Hindlimb muscle (tissue), 1 donor: ENCODE measurements around the gene WIZ. TPM values are rescaled to one million over a fixed set of nuclear protein-coding genes. Genes with fewer than 3 reads are reported as not detected.

ENCODE experiments used
- DNase-seq: peaks from one replicate; pipeline ENCODE4 v3.0.0-alpha.2; 2013
- polyA plus RNA-seq: library from polyadenylated mRNA; unstranded; fragments of 120-200 nt; gene quantifications from one replicate; pipeline ENCODE4 v1.2.1, GENCODE V29; 2013; ENCODE audit not compliant: insufficient read length

WIZ gene
- polyA plus RNA-seq, 1 donor = 39.5 TPM

DNA sequence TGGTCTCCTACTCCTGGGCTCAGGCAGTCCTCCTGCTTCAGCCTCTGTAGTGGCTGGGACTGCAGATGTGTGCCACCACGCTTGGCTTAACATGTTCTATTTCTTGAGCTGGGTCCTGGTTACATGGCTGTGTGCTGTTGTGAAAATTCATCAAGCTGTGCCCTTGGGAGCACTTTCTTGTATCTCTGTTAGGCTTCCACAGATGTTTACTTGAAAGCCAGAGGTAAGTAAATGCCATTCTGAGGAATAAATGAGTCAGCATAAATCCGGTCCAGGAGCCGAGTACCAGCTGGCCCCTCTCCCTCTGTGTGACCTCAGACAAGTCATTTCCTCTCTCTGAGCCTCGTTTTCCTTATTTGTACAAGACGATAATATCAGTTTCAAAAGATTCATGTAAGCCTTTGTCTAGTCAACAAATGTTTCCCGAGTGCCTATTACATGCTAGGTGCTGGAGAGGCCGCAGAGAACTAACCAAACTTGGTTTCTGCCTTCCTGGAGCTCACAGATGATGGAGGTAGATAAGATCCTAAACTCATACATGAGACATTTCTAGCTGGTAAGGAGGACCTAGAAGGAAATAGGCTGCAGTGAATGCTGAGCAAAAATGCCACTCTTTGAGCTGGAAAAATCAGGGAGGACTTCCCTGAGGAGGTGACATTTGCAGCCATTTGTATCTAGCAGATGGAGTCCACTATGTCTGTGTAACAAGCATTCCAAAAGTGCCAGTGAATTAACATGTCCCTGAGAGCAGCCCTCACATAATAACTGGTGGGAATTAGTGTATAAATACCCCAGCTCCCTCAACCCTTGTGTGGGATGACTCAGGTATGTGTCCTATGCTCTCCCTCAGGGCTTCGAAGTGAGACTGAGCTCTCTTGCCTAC is 17.3 kb upstream of the WIZ start:
- DNase-seq = no peak

DNA sequence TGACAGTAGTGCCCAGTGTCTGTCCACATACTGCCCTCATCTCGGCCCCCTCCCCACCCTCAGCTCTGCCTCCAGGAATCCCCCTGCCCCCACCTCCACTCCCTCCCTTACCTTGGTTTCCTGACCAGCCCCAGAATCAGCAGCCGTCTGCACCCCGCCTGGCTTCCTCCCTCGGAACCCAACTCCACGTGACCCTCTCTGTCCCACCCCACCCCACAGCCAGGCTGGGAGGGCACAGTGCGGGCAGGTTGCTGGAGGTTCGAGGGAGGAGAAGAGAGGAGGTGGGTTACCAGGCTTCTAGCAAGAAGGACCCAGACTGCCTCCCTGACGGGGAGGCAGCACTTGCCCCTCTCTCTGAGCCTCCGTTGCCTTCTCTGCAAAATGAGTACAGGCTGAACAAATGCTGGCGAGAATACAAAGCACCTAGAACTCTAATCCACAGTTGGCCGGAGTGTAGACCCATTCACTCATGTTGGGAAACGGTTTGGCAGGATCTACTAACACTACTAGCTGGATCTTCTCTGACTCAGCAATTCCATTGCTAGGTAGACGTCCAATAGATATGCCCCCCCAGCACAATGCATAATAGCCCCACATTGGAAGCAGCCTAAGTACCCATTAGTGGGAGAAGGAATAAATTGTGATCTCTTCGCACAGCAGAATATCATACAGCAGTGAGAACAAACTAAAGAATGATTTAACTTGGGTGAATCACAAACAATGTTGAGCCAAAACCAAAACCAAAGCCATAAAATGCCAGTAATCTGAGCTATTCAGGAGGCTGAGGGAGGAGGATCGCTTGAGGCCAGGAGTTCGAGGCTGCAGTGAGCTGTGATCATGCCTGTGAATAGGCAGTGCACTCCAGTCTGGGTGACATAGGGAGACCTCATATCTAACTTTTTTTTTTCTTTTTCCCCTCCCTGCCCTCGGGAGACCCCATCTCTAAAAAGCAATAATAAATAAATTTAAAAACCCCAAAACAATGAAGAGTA is 14.9 kb upstream of the WIZ start, which contains the start of gene RASAL3:
RASAL3 (minus strand) TSS at position 151 of the 992 bp plus-strand sequence. CDS start 186 bp downstream, outside the sequence.
- DNase-seq = no peak

DNA sequence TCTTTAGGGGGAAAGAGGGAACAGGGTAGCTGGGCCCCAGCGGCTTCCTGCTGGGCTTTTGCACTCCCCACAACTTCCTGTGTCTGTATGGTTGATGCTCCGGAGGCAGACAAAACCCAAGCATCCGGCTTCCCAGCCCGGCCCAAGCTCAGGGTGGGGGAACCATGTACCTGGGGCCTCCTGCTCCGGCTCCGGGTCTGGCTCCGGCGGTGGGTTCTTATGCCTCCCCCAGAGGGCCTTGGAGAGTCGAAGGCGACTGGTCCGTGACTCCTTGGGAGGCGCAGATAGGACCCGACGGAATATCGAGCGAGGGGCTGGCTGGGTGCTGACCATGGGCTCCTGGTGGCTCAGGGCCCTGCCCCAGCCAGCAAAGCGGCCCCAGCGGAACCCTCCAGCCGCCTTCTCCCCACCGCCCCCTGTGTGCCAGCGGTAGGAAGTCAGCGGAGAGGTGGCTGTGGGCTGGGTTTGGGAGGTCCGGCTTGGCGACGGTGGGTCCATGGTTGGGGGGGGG is 14.2 kb upstream of the WIZ start:
- no peak for DNase-seq

DNA sequence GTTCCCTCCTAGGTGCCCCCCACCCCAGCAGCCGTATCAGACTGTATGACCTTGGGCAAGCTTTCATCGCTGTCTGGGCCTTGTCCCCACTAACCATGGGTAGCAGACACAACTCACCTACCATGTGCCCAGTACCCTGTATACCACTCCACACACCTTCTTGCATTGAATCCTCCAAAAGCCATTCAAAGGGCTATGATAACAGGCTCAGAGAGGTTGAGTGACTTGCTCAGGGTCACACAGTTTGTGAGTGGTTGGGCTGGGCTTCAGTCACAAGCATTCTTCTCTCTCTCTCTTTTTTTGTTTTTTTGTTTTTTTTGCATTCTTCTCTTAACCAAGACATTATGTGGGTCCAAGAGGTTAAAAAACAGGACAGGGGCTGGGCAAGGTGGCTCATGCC is 11.9 kb upstream of the WIZ start:
- no peak for DNase-seq

DNA sequence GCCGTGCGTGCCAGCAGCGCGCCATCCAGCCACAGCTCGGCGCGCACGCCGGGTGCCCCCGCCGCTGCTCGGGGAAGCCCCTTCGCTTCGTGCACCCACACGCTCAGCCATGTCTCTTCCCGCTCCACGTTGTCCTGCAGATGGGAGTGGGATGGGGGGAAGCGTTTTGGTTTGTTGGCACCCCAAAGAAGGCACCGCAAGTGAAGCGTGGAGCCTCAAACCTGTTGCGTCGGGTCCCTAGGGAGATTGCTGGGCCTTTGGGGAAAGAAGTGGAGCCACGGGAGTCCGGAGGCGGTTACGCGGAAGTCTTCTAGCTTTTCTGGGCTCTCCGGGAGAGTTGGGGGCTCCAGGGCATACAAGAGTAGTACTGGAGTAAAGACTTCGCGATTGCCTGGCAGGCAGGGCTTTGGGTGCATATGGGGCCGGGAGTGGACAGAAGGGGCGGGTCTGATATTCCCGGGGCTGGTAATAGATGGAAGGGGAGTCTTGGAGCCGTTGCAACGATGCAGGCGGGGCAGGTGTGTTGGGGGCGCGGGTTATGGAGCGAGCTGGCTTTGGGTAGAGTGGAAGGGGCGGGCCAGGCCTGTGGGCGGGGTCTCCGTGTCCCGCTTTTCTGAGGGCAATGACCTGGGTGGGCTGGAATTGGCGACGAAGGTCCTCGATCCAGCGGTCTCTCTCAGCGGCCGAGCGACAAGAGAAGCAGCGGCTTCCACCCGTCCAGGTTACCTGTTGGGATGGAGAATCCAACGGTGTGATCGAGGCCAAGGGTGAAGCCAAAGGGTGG is 8.1 kb upstream of the WIZ start:
- DNase-seq = no peak

DNA sequence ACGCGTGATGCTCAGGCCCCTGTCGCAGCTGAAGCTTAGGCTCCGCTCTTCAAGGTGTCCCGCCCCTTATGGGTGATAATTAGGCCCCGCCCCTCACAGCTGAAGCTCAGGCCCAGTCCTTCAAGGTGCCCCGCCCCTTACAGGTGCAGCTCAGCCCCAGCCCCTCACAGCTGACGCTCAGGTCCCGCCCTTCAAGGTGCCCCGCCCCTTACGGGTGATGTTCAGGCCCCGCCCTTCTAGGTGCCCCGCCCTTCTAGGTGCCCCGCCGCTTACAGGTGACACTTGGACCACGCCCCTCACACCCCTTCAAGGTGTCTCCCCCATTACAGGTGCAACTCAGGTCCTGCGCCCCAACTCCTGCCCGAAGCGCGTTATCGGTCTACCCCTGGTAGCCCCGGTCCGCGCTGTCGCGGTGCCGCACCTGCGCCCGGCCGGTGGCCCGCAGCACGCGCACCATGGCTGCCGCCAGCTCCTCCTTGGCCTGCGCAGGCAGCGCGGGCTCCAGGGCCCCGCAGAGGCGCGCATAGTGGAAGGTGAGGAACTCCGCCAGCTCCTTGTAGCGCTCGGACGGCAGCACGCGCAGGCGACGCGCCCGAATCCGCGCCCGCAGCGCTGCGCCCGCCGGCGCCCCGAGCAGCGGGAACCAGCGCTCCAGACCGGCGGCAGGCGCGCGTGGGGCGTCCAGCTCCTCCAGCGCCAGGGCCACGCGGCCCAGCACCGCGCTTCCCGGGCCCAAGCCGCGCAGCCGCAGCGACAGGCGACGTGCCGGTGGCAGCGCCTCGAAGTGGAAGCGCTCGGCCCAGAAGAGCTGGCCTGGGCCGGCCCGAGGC is 7.3 kb upstream of the WIZ start:
- DNase-seq = no peak

DNA sequence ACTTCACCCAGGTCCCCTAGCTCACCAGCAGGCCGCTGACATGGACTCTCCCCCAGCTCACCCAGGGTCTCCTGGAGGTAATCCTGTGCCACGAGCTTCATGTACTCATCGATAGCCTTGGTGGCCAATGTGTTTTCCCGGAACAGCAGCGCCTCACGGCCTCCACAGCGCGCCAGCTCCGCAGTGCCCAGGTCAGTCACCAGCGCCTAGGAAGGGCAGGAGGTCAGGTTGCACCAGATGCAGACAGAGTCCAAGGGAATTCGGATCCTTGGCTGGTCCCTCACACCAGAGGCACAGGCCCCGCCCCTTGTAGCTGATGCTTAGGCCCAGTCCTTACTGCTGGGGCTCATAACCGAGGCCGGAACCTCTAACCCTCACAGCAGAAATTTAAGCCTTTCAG is 6.7 kb upstream of the WIZ start:
- DNase-seq = no peak

DNA sequence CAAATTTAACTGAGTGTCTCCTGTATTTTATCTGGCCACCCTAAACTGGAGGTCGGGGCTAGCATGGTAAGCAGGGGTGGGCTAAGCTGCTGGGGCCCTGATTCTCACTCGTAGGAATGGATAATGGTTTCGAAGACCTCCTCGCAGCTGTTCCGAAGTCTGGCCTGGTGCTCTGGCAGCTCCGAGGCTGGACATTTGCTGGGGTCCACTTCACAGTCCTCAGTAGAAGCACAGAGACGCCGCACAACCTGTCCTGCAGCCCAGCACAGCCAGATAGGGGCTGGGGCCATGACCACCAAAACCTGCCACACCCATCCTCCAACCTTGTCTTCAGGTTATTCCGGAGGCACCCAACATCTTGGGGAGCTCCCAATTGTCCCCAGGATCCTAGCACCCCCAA is 6.2 kb upstream of the WIZ start:
- no peak for DNase-seq

DNA sequence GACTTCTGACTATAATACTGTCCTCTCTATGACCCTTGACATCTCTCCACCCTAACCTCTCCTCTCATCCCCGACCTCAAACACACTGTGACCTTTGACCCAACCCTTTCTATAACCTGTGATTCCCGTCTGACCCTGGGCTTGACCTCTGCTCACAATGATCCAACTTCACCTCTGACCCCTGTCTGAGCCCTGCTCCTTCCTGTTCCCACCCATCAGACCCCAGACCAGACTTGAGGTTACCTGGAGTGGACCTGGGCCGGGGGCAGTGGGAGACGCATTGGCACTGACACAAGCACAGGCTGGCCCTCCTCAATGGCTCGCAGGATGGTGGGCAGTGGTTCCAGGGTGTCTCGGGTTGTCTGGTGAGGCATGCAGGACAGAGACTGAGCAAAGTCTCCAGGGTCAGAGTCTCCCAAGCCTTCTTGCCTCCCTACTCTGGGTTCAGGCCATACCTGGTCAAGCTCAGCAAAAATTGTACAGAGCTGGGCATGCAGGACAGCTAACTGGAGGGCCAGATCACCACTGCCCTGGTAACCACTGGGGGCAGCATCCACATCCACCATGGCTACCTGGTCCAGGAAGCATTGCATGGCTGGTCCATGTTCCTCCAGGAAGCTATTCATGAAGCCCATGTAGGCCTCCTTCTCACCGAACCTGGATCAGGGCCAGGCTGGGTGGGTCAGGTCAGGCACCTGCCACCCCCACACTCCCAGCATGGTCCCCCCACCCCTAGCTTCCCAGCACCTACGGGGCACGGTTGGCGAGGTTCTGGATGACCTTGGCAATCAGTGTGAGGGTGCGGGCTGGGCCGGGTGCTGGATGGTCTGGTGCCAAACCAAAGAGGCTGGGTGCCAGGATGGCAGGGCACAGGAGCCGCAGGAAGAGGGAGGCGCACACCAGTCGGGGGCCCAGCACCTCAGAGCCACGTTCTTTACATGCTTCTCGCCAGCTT is 4.4 kb upstream of the WIZ start:
- no peak for DNase-seq

DNA sequence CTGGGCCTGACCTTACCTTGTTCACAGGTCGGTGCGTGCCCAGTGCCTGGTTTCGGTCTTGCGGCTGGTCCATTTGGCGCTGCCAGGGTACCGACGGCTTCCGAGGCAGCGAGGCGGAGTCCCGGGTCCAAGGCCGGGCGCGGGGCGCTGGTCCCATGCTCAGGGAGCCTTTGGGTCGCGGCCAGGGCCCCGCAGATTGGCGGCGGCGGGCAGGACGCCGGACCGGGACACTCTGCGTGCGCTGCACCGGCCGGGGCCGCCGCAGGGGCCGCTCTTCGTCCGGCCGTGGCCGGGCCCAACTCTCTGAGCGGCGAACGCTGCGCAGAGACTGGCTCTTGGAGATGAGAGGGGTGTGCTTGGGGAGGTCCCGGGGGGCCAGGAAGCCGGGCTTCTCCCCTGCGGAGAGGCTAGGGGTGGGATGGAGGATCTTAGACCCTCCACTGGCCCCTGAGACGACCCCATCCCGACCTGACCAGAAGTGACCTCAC is 3.4 kb upstream of the WIZ start:
- DNase-seq = no peak

DNA sequence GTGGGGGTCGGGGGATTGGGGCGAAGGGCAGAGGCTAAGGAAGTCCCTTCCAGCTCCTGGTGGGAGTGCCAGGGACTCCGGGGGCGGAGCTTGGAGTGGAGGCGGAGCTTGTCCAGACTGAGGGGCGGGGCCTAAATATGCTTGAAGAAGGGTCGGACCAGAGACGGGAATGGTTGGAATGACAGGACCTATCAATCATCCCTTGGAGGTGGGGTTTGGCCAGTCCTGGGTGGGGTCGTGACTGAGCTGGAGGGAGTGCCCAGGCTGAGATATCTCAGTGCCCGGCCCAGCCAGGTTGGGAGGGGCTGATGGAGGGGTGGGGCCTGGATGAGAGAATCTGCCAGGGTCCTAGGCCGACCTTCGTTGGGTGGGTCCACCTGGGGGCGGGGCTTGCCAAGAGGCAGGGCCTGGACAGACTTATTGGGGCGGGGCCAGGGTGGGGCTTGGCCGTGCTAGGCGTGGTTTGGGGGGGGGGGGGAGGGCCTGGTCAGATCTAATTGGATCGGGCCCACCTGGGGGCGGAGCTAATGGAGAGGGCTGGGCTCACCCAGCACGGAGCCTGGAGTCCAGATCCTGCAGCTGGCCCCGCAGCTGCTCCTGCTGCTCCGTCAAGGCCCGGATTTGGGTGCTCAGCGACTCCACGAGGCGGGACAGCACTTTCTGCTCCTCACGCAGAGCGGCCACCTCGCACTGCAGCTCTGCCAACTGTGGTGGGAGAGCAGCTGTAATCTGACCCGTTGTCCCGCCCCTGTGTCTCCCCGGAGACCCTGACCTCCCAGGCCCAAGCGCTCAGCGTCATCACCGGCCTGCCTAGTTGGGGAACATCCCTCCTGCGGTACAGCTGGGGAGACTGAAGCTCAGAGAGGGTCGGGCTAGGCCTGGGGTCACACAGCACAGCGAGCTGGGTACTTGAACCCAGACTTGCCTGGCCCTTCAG is 2.6 kb upstream of the WIZ start:
- peak; percentile 78 for DNase-seq

DNA sequence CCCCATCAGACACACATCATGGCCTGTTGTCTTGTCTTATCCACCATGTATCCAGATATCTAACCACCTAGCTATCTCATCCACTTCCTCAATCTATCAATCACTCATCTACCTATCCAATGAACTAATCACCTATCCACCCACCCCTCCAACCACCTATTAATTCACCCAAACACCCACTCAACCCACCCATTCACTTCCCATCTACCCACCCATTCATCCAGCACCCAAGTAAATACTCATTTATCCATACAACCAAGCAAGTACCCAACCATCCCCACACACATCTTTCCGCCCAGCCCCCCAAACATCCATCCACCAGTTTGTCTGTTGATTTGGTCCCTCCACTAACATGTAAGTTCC is 753 bp upstream of the WIZ start:
- DNase-seq = no peak

DNA sequence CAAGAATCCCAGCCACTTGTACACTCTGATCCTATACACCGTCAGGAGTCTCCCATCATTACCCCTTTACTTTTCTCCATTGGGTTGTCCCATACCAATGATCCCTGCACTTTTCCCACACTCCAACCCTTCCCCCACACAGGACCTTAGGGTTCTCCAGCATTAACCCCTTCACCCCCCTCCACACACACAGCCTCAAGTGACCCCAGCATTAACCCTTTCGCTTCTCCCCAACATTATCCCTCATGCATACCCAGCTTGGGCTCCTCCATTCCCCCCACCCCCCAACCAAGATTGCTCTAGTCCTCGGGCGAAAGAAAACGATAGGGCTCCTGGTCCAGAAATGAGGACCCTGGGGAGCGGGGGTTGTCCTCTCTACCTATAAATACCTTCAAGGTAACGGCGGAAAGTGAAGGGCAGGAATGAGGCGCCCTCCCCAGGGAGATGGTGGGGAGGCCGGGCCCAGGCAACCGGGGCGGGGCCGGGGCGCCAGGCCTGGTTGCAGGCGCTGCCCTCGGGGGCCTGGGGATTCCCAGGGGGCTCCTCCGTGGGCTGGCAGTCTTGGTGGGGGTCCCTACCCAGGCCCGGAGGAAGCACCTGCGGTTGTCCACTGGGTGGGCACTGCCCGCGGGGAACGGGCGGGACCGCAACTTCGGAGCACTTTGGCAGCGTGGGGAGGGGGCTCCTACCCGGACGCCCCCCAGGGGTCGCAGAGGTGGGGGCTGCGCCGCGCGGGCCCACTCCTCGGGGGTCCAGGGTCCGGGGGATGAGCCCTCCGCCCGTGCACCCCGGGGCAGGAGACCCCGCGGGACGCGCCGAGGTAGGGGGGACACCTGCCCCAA is 757 bp downstream of the WIZ start:
- DNase-seq = no peak

DNA sequence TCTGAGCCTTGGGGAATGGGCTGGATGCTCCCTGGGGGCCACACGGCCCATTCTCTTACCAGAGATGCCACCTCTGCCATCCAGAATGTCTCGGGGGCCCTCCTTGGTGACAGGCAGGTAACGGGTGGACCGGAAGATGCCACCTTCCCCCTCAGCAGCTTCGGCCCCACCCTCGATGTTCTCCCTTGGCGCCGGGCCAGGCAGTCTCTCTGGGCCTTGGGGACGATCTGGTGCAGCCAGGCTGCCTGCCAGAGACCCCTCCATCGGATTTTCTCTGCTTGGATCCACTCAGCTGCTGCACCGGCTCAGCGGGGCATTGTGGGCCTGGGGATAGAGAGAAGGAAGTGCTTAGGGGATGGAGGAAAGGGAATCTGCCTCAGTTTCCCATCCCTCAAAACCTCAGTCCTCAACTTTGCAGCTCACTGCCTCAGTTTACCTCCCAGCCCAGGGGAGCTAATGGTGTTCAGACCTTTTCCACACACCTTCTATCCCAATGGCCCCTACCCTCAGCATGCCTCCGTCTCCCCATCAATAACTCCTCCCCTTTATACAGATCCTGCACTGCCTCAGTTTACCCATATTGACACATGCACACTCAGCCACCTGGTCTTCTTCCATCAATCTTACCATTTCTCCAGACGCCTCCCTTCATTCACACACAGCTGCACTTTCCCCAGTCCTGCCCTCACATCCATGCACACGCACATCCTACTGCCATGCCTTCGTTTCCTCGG is 1.5 kb downstream of the WIZ start:
- no peak for DNase-seq

DNA sequence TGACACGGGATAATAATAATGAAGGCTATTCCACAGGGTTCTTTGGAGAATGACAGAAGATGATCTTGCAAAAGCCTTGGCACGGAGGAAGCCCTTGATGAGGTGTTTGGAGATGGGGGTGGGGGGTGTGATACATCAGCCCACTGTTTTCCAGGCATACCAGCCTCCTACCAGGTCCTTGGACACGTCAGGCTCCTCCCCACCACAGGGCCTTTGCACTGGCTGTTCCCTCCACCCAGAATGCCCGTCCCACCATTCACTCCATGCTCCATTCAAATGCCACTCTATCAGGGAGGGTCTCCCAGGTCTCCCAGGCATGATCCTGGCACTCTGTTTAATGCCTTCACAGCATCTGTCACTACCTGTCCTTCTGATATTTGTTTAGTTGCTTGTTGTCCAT is 2.7 kb downstream of the WIZ start:
- DNase-seq = no peak

DNA sequence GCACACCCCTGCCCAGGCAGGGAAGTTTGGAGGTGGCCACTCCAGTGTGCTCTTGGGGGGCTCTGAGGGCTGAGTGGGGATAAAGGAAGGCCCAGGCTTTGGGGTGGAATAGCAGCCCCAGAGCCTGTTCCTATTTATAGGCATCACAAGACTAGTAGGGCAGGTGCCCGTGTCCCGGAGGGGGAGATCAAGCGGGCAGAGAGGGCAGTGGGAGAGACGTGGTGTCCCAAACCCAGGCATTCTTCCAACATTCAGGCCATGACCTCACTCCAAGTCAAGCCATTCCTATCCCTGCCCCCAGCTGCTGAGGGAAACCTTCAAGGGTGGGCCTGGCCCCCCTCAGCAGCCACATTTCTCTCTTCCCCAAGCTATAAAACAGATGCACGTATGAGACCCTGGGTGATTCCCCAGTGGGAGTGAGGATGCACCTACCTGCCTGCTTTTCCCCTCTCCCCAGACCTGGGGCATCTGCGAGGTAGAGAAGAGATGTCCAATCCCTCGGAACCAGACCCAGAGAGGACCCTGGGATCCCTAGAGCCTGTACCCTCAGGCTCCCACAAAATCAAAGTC is 3.9 kb downstream of the WIZ start:
- DNase-seq = no peak

DNA sequence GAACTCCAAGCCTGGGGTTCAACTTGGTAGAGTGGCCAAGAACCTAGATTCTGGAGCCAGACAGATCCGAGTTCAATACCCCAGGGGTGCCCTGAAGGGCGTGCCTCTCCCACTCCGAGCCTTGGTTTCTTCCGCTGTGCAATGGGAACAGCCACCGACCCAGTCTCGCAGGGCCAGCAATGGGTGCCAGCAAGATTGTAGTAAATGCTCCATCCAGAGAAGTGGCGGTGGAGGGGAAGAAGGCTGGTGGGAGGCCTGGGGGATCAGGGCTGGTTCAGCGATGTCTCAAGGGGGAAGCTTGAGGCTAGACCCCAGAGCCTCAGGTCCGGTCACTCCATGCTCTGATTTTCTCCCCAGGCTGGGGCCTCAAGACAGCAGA is 4.5 kb downstream of the WIZ start:
- DNase-seq = no peak
